NCI-H2227 treated with DMSO at 0.1 percent for 48 hours (cell line): ENCODE data around the gene GM2A.
A peak's percentile ranks its signal among the peaks of the same experiment; 100 is the strongest.
"Not testable (repeated sequence)": the region's sequence is repeated elsewhere in the genome, so short reads cannot be mapped to it uniquely, and the experiment has no call there.

Experiments used
- DNase-seq: peaks from one replicate; lab custom pipeline; 2025; lab: John Stamatoyannopoulos, UW

GM2A gene

GRCh38 chr5:151254556-151254955 is 1.6 kb downstream of the GM2A start:
- DNase-seq, result no peak

GRCh38 chr5:151254990-151255389 is 2.0 kb downstream of the GM2A start:
- DNase-seq, result not testable (repeated sequence)

- no peak for DNase-seq
Observed at GRCh38 chr5:151255621-151256286, 2.8 kb downstream of the GM2A start.

- DNase-seq, result no peak
Observed at GRCh38 chr5:151257731-151258181, 4.8 kb downstream of the GM2A start.

GRCh38 chr5:151258201-151258611 is 5.2 kb downstream of the GM2A start:
- DNase-seq, result no peak

- no peak for DNase-seq
Observed at GRCh38 chr5:151258816-151259215, 5.8 kb downstream of the GM2A start.

- no peak for DNase-seq
Observed at GRCh38 chr5:151259931-151260330, 6.9 kb downstream of the GM2A start.

GRCh38 chr5:151262532-151262931 is 9.5 kb downstream of the GM2A start:
- no peak for DNase-seq

GRCh38 chr5:151264113-151264512 is 11.1 kb downstream of the GM2A start:
- no peak for DNase-seq

- DNase-seq, result no peak
Observed at GRCh38 chr5:151267491-151268260, 14.7 kb downstream of the GM2A start.

- DNase-seq, result no peak
Observed at GRCh38 chr5:151270599-151270998, 17.6 kb downstream of the GM2A start.

GRCh38 chr5:151271336-151271735 is 18.4 kb downstream of the GM2A start:
- DNase-seq, result no peak

GRCh38 chr5:151274666-151275065 is 21.7 kb downstream of the GM2A start:
- DNase-seq, result no peak

- no peak for DNase-seq
Observed at GRCh38 chr5:151275803-151276202, 22.8 kb downstream of the GM2A start.

GRCh38 chr5:151278845-151279244 is 25.9 kb downstream of the GM2A start:
- DNase-seq, result no peak

GRCh38 chr5:151280443-151280842 is 27.5 kb downstream of the GM2A start:
- no peak for DNase-seq

GRCh38 chr5:151281001-151281639 is 28.1 kb downstream of the GM2A start:
- no peak for DNase-seq

GRCh38 chr5:151283120-151283825 is 30.3 kb downstream of the GM2A start:
- no peak for DNase-seq

GRCh38 chr5:151284392-151284967 is 31.5 kb downstream of the GM2A start:
- no peak for DNase-seq

GRCh38 chr5:151285683-151286082 is 32.7 kb downstream of the GM2A start:
- DNase-seq, result no peak

- DNase-seq, result no peak
Observed at GRCh38 chr5:151286246-151286645, 33.3 kb downstream of the GM2A start.

- DNase-seq, result peak; percentile 6
Observed at GRCh38 chr5:151288180-151288579, 35.2 kb downstream of the GM2A start.
